SKM-1 (cell line): Measurements from ENCODE around the gene ARHGAP19.

Experiments
- DNase-seq: peaks from one replicate; lab custom pipeline; 2025; ENCODE audit not compliant: unreplicated experiment; lab: John Stamatoyannopoulos, UW

The ARHGAP19 gene

DNA sequence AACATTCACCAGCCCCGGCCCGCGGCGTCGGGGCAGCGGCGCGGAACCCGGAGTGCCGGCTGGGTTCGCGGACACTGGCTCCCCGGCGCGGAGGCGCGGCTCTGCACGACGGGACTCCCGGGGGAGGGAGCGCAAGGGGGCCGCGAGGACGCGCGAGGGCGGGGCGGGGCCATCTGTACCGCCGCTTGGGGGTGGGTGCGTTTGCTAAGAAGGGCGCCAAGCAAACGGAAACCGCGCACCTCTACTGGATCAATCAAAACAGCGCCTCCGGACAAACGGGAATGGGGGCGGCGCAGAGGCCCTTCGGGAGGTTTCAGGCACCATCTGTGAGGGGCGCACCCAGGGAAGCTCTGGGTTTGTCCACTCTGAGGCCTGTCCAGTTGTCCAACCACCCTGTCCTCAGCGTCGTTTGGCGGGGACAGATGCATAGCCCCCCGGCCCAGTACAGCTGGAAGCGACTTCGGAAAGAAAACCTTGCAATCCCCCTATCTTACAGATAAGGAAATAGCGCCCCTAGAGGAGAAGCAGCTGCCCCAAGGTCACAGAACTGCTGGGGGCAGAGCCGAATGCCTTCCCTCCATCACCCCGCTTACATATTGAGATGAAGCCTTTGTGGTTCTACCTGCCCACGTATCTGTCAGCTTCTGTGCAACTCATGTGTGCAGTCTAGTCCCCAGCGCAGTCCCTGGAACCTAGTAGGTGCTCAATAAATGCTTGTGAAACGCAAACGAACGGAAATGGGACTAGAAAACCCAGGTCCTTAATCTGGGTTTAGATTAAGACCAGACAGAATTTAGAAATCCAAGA lies 96.0 kb downstream of the ARHGAP19 start:
- peak; percentile 60 for DNase-seq

DNA sequence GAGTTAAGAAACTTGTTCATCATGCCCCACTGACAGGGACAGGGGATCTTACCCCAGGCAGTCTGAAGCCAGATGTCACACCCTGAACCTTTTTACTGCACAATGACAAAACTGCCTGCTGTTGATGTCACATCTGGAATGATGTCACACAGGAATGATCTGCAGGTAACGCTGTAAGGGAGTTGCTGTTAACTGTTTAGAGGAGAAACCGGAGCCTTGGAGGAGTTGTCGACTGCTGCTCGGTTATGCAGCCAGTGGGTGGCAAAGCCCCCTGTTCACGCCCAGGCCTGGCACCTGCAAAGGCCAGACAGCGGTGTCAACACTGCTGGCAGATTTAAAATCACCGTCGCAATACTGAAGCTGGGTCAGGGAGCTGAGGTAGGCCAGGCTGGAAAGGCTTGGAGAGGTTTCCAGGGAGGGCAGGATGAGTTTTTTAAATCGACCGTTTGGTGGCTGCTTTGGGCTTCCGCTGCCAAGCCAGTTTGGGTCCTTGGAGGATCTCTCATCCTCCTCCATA lies 96.7 kb downstream of the ARHGAP19 start:
- no peak for DNase-seq

DNA sequence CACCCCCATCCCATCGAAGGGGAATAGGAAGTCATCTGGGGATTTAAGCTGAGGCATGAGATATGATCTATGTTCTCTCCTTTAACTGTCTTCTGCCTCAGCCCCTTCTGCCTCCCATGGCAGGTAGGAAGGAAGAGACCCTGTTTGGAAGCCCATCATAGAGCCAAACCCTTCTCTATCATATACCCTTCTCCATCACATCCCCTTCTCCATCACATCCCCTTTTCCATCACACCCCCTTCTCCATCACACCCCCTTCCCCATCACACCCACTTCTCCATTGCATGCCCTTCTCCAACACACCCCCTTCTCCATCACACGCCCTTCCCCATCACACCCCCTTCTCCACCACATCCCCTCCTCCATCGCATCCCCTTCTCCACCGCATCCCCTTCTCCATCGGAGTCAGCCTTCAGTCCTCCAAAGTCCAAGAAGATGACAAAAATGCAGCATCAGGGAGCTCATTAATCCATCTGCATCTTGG lies 99.4 kb downstream of the ARHGAP19 start:
- DNase-seq, result no peak

DNA sequence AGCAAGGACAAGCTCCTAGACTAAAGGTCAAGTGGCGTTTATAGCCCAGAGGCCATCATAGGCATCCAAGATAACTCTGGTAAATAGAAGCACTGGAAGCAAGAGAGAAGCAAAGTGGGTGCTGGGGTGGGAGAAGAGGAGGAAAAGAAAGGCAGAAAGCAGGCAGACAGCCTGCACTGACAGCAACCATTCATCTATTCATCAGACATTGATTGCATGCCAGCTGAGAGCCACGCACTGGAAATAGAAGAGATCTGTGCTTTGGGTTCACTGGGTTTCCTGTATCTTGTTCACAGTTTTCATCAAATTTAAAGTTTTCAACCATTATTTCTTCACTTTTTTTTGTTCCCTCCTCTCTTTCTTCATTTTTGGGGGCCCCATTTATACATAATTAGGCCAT lies 102.0 kb downstream of the ARHGAP19 start:
- no peak for DNase-seq

DNA sequence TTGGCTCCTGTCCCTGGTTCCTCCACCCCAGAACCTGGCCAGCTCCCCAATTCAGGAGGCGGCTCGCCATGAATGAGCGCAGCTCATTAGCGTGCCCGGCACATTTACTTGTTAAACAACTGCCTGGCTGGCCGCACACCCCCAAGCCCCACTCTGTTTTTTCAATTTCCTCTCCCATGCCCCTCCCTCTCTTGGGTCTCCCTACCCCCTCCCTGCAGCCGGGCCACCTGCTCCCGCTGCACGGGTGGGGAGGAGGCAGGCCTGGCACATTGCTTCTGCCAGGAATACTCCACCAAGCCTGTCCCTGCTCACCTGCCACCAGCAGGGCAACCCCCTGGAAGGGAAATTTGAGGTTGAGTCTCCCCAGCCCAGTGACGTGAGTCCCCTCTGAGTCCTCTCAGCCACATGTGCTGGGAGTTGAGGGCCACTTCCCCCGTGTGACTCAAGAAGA lies 104.2 kb downstream of the ARHGAP19 start:
- no peak for DNase-seq

DNA sequence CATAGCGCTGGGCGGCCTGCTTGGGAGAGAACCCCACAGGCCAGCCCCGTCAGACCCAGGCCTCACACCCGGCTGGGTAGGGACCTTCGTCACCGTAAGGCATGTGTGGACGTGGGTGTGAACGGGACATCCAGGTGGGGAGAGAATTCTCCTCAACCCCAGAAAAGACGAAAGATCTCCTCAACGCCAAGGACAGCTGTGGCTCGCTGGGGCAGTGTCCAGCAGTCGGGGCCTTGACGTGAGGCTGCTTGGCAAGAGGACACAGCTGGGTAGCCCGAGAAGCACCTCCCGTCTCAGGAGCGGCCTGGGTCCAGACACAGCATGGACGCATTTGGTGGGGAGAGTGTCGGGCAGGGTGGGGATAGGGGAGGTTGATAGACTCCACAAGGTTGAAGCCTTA lies 105.5 kb downstream of the ARHGAP19 start:
- DNase-seq, result no peak

DNA sequence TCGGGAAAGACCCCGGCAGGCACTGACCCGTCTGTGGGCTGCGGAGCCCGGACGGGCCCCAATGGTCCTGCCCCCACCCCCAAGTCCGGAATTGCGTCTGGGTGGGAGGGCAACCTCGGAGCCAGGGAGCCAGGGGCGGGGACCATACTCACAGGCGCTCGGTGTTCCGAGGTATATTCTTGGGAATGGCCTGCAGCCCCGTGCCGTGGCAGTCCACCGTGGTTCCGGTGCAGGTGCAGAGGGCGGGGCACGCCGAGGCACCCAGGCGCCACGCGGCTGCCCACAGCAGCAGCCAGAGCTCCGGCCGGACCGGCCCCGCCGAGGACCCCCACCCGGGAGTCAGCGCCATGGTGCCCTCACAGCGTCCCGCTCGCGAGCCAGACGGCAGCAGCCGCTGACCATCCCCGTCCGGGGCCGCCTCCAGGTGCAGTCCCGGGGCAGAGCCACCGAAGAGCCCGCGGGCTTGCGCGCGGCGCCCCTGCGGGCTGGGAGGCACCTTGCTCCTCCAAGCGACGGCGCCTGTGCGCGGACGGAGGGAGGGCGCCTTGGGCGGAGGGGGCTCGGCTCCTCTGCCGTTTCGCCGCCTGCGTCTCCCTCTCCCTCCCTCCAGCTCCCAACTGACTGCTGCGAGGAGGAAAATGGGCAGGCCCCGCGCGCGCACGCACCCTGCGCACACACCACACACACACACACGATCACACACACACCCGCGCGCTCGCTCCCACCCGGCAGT lies 106.9 kb downstream of the ARHGAP19 start, which contains the start of gene SLIT1:
TSS of gene SLIT1 (minus strand) at position 634 of the 733 bp plus-strand sequence. CDS start at position 349, 285 bp downstream.
- DNase-seq, result no peak

DNA sequence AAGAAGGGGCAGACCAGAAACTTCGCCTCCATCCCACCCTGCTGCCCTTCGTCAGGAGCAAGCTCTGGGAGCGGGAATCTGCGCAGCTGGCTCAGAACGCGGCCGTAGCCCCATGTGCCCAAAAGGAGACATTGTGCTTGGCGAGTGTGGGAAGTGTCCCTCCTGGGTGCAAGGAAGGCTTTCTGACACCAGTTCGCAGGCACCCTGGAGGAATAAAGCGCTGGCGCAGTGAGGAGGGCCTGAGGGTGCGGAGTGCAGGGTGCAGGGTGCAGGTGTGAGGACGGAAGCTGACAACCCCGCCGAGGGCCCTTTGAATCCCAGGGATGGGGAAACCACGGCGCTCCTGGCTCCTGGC lies 107.5 kb downstream of the ARHGAP19 start:
- DNase-seq, result no peak

DNA sequence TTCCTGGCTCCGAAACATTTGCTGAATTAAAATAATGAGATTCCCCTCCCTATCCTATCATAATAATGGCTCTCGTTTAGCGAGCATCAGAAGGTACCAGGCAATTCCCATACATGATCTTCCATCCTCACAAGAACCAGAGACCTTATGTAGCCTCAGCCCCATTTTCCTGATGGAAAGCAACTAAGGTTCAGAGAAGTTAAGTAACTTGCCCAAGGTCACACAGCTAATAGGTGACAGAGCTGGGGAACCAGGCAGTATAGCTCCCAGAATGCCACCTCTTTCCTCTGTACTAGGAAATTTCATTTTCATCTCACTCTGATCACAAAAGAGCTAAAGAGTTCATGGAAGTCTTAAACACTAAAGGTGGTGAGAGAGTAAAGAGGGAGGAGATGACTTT lies 109.1 kb downstream of the ARHGAP19 start:
- no peak for DNase-seq

DNA sequence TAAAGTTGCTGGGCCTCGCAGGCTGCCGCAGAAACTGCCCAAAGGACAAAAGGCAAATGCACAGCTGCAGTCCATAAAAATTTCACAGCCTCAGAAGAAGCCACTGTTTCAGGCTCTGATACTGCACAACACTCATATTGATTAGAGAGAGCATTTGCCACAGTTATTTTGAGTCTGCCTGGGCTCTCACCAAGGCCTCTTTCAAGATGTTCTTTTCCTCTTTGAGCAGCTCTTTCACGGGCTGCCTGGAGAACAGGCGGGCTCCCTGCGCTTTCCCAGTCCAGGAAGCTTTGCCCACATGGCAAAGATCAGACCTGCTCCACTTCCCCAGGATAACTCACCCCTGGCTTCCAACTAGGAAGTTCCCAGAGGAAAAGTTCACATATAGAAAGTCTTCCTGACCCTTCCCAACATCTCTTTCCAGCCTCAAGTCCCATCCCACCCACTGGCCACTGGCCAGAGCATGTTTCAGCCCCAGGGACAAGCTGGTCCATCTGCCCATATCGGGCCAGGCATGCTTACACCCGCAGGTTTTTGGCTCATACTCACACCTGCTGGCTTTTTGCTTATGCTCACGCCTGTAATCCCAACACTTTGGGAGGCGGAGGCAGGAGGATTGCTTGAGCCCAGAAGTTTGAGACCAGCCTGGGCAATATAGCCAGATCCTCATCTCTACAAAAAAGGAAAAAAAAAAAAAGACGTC lies 110.0 kb downstream of the ARHGAP19 start:
- no peak for DNase-seq

DNA sequence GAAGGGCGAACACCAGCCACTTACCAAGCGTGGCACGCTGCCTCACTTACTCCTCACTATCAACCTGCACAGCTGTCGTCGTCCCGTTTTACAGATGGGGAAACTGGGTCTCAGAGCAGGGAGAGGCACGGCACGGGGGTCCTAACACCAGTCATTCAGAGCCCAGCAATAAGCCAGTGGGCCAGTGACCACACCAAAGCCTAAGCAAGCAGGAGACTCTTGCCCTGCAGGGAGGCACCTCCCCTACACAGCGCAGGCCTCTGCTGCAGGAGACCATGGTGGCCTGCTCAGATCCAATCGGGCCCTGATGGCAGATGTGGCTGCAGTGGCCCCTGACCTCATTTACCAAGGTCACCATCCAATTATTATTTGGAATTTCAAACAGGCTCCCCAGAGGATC lies 111.5 kb downstream of the ARHGAP19 start:
- no peak for DNase-seq

DNA sequence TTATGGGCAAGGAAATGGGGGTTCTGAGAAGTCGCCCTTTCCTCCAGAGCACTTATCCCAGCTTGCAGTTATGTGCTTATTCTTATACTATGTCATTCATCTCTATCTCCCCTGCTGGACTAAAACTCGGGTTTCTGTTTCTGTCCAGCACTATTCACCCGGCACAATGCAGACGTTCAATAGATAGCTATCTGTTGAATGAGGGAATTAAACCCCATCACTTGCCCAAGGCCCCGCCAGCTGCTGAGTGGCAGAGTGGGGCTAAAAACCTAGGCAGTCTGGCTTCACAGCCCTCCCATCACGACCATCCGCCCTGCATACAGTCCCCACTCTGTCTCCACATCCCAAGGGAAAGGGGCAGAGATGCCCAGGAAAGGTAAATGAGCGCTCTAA lies 112.1 kb downstream of the ARHGAP19 start:
- no peak for DNase-seq

DNA sequence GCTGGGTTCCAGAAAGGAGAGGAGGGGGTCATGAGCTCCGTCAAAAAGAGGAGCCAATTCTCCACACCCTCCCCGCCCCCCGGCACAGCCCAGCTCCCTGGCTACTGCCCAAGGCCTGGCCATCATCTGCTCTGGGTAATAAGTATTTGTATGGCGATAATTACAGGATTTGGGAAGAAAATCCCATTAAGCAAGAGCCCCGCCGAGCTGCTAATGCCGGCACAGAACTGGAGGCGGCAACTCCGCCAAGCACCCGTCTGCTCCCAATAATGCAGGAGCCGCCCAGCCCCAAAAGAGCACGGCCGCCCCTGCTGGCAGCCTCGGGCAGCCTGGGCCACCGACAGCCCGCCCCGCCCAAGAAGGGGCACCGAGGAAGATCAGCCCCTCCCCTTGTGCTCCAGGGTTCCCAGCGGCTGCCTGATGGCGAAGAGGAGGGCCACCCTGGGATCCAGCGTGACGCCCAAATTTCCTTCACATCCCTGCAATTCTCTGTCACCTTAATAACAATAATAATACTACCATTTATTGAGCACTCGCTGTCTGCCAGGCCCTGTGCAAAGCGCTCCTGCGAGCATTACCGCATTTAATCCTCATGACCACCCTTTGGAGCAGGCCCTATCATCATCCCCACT lies 112.6 kb downstream of the ARHGAP19 start:
- DNase-seq, result no peak

DNA sequence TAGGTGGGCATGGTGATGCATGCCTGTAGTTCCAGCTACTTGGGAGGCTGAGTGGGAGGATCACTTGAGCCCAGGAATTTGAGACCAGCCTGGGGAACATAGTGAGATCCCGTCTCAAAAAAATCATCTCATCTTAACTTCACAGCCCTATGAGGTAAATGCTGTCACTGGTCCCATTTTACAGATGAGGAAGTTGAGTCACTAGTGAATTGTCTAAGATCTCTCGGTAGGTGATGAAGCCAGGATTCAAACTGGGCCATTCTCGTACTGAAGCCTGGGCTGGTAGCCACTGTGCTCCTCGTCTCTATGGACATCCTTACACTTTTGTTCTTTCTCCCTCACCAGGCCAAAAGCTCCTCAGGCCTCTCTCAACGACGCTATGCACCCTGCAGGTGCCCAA lies 113.1 kb downstream of the ARHGAP19 start:
- no peak for DNase-seq

DNA sequence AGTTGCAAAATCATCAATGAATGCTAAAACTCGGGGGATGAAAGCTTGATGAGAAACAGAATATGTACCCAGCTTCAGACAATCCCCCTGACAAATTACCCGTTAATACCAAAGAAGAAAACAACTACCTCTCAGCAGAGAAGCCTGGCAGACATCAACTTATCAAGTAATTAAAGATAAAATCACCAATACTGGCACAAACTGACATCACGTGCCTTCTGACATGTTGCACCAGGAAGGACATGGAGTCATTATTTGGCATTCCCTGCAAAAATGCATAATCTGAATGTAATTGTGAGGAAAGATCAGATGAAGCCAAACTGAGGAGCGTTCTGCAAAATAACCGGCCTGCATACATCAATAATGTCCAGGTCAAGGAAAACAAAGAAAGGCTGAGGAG lies 114.4 kb downstream of the ARHGAP19 start:
- DNase-seq, result no peak

DNA sequence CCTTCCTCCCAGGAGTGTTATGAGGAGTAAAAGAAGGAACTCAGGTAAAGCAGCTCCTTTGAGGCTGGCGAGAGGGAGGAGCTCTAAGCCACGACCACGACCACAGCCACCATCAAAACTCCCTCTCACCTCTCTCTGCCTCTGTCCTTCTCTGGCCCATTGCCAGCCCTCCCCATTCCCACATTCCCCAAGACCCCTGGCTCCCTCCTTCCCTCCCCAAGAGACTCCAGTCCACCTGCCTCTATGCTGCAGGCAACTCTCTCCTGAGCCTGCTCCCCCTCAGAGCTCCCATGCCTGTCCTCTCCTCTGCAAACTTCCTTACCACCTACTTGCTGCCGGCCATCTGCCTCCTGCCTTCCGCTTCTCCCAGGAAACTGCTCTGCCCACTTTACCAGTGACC lies 116.2 kb downstream of the ARHGAP19 start:
- DNase-seq, result no peak

DNA sequence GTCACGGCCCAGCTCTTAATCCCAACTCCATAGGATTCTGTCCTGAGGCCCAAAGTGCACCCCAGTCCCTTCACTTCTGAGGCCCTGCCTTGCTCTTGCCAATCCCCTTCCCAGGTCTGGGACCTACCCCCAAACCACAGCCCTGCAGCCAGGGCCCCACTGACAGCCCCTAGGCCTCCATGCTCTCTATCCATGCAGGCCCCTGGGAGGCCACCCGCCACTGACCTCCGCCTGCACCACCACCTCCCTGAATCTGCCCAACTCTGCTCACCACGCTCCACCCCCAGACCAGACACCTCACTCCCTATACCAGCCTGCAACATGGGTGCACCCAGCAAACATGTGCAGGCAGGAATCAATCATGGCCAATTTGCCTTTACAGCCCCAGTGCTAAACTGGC lies 116.9 kb downstream of the ARHGAP19 start:
- DNase-seq, result no peak

DNA sequence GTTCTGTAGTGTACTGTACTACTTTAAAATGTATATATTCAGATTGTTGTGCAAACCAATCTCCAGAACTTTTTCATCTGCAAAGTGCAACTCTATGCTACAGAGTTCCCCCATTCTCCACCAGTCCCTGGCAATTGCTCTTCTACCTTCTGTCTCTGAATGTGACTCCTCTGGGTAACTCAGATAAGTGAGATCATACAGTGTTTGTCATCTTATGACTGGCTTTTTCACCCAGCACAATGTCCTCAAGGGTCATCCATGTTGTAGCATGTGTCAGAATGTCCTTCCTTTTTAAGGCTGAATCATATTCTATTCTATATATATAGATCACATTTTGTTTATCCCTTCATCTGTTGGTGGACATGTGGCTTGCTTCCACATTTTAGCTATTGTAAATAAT lies 117.5 kb downstream of the ARHGAP19 start:
- DNase-seq, result no peak

DNA sequence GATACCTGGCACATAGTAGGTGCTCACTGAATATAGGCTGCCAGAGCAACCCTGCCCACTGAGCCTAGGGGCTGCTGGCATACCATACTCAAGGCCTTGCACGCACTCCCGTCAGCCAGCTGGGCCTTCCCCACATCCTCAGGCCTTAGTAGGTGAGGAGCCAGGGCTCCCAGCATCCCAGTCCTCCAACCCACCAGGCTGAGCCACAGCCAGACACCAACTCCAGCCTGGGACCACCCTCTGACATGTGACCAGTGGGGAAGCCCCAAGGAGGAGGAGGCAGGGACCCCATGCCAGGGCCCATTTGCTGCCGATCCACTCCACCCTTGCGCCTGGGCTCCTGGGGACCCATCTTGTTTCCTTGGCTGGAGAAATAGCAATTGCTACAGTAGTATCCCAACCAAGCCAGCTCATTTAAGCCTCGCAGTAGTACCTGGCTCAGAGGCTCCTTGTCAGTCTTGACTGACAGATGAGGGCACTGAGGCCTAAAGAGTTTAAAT lies 118.1 kb downstream of the ARHGAP19 start:
- DNase-seq, result no peak

DNA sequence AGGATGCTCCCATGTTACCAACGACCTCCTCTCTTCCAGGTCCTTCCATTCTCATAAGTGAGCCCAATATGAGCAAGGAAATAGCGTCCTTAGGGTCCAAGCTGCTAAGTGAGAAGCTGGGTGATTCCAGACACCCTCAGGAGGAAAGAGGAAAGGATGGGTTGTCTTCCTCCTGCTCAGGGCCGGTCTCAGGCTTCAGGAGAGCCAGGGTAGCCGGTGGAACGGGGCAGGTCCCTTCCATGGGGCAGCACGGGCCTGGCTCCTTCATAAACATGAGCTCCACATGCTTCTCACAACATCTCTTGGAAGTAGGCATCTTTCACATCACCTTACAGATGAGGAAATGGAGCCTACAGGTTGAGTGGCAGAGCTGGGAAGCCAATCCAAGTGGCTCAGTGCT lies 119.4 kb downstream of the ARHGAP19 start:
- no peak for DNase-seq
